GM12864 (cell line): ENCODE measurements around the gene PCID2.

Experiments used
- DNase-seq: peaks from one replicate; pipeline ENCODE4 v3.0.0-alpha.2; 2011; ENCODE audit warnings: low read depth
- H3K4me3 ChIP-seq: 2 replicates; pipeline ENCODE4 v1.5.1; 2011; ENCODE audit warnings: mild to moderate bottlenecking, low read depth, low read length, control low read depth
- TF ChIP-seq, protein P1 (sequence below): IDR thresholded peaks from 2 replicates; pipeline ENCODE4 v1.5.1; 2011; ENCODE audit warnings: low read depth, mild to moderate bottlenecking, moderate library complexity, low read length, control low read depth, inconsistent platforms; ENCODE audit errors: missing control alignments

PCID2 gene

DNA sequence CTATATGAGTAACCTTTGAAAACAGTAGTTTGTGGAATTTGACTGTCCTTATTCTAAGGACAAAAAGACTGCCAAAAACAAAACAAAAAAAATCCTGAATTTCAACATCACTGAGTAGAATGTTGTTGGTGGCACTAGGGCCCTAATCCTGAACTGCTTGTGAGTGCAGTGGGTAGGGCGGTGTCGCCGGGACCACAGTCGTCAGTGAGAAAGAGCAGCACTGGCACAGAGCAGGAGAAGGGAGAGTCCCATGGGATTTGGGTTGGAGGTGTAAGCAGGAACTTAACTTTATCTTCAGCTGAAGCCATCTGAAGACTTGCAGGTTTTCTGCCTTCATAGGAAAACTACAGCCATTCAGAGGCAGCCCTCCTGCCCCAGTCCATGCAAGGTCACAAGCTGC lies 5.6 kb downstream of the PCID2 start:
- DNase-seq, result no peak
- TF ChIP-seq, protein P1, sequence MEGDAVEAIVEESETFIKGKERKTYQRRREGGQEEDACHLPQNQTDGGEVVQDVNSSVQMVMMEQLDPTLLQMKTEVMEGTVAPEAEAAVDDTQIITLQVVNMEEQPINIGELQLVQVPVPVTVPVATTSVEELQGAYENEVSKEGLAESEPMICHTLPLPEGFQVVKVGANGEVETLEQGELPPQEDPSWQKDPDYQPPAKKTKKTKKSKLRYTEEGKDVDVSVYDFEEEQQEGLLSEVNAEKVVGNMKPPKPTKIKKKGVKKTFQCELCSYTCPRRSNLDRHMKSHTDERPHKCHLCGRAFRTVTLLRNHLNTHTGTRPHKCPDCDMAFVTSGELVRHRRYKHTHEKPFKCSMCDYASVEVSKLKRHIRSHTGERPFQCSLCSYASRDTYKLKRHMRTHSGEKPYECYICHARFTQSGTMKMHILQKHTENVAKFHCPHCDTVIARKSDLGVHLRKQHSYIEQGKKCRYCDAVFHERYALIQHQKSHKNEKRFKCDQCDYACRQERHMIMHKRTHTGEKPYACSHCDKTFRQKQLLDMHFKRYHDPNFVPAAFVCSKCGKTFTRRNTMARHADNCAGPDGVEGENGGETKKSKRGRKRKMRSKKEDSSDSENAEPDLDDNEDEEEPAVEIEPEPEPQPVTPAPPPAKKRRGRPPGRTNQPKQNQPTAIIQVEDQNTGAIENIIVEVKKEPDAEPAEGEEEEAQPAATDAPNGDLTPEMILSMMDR, result no peak

GRCh38 chr13:113201815-113202214 lies 6.7 kb downstream of the PCID2 start:
- no peak for DNase-seq
- no peak overlapping the region for H3K4me3 ChIP-seq
- TF ChIP-seq, protein P1, result no peak

More for the DNA sequence above, 5.6 kb downstream of the PCID2 start:
- no peak overlapping the region for H3K4me3 ChIP-seq

DNA sequence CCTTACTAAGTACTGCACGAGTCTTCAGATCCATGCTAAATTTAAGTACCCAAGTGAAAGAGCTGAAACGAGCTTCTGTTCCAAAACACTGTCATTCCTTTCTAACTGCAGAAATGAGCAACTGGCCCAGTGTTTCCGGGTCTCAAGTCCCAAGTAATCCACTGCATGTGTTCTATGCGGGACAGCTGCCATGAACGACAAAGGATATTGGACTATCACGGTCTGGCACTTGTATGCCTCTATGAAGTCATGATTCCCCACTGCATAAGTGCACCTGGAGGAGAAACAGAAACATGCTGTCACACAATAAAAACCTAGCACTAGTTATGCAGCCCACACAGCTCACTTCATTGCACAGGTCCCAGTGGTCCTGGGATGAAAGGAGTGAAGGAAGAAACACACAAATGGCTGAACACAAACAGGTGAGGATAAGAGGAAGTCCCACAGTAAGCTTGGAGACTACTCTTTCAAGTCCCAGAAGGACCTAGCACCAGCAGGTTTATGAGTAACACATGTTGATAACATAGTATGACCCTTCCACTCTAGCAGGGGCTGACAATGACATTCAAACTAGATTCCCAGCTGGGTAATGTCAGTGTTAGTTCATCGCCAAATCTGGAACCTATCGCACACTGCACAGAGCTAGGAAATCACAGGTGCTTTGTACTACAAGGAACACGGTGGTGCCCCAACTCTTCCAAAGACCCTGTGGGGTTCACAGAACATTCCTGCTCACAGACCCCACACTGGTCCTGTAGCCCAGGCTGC lies 11.3 kb downstream of the PCID2 start:
- TF ChIP-seq, protein P1, result no peak
- H3K4me3 ChIP-seq, result no peak overlapping the region
- DNase-seq, result no peak

DNA sequence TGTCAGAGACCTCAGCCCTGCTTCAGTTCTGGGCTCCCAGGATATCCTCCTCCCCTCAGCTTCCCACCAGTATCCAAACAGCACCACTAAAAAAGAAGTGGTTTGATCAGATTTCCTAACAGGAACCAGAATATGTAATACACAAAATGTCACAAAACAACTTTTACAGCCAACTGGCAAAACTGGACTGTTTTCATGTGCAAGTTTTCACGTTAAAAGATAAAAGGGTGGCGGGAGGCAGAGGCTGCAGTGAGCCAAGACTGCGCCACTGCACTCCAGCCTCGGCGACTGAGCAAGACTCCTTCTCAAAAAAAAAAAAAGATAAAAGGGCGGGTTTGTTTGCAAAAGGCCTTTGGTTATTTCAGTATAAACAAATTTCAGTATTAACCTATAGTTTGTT lies 13.1 kb downstream of the PCID2 start:
- no peak overlapping the region for H3K4me3 ChIP-seq
- TF ChIP-seq, protein P1, result no peak
- DNase-seq, result no peak

DNA sequence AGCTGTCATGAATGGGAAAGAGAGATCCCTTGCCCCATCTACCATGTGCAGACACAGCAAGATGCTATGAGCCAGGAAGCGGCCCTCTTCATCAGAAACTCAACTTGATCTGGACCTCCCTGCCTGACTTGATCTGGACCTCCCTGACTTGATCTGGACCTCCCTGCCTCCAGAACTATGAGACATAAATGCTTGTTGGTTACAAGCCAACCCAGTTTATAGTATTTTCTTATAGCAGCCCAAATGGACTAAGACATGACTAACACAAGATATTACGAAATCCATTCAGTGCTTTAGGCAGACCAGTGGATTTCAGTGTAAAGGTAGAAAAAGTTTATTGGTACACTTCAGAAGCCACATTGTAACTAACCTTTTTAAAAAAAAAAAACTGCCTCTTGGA lies 15.6 kb downstream of the PCID2 start:
- TF ChIP-seq, protein P1, result no peak
- no peak for DNase-seq
- H3K4me3 ChIP-seq, result no peak overlapping the region

DNA sequence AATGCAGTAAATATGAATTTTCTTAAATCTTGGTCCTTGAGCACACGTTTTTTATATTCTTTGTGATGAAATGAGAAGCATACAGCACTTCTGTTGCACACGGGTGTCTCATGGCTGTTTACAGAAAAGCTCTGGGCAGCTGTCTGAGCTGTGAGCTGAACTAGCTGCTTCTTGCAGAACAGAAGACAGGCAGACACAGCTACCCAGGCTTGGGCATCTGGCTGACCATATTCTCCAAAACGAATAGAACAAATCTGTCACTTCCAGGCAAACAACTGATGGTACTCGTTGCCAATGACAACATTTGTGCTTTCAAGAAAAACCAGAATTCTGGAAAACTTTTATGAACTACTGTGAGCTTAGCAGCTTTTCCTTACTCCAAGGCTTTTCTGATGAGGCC lies 16.2 kb downstream of the PCID2 start:
- TF ChIP-seq, protein P1, result no peak
- DNase-seq, result no peak
- H3K4me3 ChIP-seq, result no peak overlapping the region

DNA sequence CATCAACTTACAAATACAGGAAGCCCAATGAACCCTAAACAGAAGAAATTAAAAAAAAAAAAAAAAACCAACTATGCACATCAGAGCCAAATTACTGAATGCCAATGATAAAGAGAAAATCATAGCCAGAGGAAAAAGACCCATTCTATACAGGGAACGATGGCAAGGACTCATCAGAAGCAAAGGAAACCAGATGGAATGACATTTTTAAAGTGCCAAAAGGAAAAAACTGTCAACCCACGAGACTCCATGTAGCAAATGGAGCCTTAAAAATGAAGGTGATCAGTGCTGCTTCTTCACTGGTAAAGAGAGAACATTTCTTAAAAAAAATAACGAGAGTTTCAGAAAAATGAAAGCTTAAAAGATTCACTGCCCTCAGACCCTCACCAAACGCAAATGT lies 18.3 kb downstream of the PCID2 start:
- no peak for DNase-seq
- TF ChIP-seq, protein P1, result no peak
- H3K4me3 ChIP-seq, result no peak overlapping the region
